ENCODE measurements around the gene ATP9A.
A peak's percentile ranks its signal among the peaks of the same experiment; 100 is the strongest.

The ATP9A gene

DNA sequence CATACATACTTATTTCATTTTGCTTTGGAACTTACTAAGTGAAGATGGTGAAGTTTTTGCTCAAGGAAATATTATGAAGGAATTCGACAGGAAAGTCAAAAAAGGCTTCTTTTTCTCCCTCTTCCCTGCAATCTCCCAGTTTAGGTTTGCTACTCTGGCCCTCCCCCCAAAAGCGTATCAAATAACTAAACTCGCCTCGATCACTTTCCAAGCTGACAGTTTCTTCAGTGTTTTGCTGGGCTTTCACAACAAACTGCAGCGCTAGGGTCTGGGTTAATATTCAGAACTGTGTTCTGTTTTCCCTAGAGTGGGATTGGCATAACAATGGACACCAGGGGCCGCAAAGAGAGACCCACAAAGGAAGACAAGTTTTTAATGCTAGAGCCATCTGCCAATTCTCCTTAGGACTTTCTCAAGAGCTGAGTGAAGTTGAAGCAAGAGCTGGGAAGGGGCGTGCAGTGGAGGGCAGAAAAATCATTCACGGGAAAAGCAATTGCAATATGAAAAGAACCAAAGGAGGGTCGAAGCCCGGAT lies 57.8 kb downstream of the ATP9A start:
- H3K4me3 ChIP-seq: no peak overlapping the region
- TF ChIP-seq CTCF (IDR thresholded peaks at IDR 0.05): no peak
- no peak for DNase-seq (ENCODE audit: low spot score)
- no peak overlapping the region for H3K27ac ChIP-seq

DNA sequence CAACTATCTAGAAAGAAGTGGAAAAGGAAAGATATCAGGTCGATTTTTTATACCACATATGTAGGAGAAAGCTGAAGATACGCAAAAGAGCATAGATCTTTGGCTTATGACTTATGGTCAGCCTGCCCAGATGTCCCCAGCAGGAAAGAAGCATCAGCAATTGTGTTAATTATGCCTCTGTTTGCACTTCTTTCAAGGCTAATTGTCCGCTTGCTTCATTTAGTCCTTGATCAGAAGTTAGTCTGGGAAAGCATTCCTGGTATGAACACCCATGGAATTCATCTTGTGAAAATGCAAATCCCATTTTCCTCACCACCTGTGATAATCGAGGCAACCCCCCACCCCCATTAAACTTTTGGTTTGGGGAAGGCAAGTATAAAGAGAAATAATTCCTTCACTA lies 62.8 kb downstream of the ATP9A start:
- TF ChIP-seq CTCF (IDR thresholded peaks at IDR 0.05): no peak
- DNase-seq (ENCODE audit: low spot score): no peak

DNA sequence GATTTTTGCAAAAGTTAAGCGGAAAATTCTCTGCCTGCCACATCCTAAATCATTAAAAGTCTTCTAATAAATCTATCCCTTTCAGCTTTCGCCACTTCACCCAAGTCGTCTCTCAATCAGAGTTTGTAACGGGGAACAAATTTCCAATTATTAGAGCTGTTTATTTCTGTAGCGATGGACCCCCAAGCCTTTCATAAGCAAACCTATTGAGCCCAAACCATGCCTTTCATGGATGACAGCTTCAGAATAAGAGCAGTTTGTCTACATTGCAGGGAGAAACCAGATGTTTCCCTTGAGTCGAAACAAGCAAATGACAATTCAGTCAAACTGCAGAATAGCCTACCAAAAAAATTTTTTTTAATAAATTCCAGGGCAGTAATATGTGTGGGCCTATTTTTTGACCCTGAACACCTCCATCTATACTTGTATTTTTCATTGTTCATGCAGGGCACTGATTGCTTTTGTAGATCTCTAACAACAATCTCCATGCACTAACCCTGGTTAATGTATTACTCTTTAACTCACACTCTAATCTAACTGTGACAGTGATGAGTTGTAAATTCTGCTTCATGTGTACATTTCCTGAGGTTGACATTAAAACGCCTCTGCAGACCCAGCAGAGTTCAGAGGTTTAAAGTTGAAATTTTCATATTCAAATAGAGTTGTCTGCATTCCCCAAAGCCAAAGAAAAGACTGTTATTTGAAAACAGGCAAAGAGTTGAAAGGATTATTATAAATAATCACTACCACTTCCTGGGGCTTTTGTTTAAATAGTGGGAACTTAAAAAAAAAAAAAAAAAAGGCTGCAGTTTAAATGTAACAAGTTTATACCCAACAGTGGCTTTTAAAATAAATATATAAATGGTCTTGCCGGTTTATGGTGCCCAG lies 64.5 kb downstream of the ATP9A start:
- TF ChIP-seq CTCF (IDR thresholded peaks at IDR 0.05): no peak
- Histone ChIP-seq H3K4me3 (no peak overlapping the region), H3K27ac (no peak overlapping the region)
- DNase-seq (ENCODE audit: low spot score): no peak

More for the DNA sequence above, 62.8 kb downstream of the ATP9A start:
- H3K27ac ChIP-seq: no peak overlapping the region
- H3K4me3 ChIP-seq: no peak overlapping the region

DNA sequence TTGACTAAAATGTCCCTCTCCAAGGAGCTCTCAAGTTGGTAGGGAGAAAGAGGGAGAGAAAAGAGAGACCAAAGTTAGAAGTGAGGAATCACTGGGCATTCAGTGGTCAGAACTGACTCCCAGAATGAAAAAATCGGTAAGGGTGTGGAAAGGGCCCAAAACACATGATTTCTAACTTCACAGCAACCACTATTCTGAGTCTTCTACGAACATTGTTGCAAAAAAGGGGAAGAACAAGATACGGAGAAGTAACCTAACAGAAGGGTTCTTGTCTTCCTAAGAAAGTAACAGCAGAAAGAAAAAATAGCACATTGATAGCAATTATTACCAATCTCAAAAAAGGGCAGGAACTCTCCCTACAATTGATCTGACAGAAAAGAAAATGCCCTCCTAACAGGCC lies 65.6 kb downstream of the ATP9A start:
- no peak for TF ChIP-seq CTCF (IDR thresholded peaks at IDR 0.05)
- no peak overlapping the region for H3K4me3 ChIP-seq
- no peak overlapping the region for H3K27ac ChIP-seq
- no peak for DNase-seq (ENCODE audit: low spot score)

DNA sequence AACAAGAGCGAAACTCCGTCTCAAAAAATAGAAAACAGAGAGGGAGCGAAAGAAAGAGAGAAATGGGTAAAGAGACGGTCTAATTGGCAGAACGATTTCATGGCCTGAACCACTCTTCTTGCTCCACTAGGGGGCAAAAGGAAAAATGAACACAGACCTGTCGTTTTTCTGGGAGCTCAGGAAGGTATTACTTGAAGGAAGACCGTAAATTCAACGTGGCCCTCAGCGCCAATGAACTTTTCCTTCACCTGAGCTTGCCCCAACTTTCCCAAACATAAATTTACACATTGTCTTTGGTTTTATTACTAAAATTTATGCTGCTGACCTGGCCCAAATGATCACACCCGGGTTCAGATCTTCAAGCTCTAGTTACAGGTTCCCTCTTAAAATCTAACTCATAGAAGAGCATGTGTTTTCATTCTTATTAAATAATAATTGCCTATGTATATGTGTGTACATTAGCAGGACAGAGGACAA lies 67.3 kb downstream of the ATP9A start:
- no peak for DNase-seq (ENCODE audit: low spot score)
- Histone ChIP-seq H3K27ac (no peak overlapping the region), H3K4me3 (no peak overlapping the region)
- peak; percentile 40 for TF ChIP-seq CTCF (IDR thresholded peaks at IDR 0.05)

DNA sequence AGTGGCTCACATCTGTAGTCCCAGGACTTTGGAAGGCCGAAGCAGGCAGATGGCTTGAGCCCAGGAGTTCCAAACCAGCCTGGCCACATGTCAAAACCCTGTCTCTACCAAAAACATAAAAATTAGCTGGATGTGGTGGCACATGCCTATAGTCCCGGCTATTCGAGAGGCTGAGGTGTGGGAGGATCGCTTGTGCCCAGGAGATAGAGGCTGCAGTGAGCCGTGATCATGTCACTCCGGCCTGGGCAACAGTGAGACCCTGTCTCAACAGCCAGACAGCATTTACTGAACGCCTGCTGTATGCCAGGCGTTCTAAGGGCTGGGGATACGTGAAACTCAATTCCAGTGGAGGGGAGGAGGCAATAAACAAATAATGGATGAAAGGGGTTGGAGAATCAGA lies 69.9 kb downstream of the ATP9A start:
- no peak overlapping the region for H3K27ac ChIP-seq
- no peak for TF ChIP-seq CTCF (IDR thresholded peaks at IDR 0.05)

More for the DNA sequence above, 69.9 kb downstream of the ATP9A start:
- no peak overlapping the region for H3K4me3 ChIP-seq
- DNase-seq (ENCODE audit: low spot score): no peak

Measured in coronary artery (tissue), 2 donors.